HCT116 (cell line): ENCODE results near the gene PIN1. TPM values are rescaled to one million over a fixed set of nuclear protein-coding genes. Genes with fewer than 3 reads are reported as not detected.

Experiments used
- ATAC-seq: fragments of 200-7000 bp; cut with Tn5 transposase; 2 replicates; pipeline ENCODE4 v1.9.1; 2020; ENCODE audit warnings: mild to moderate bottlenecking, moderate library complexity
- BruUV-seq: library from RNA; stranded (reverse); fragments of 400-500 nt; replicated peaks from 2 replicates; lab custom pipeline; 2021; lab: Mats Ljungman, UMichigan
- CTCF ChIA-PET: fragments of 300-600 bp; sonication (Branson Sonifier 250); formaldehyde crosslinking; loops from one replicate; lab custom pipeline; 2021; ENCODE audit warnings: antibody characterized with exemption; lab: Charles Lee
- POLR2A ChIA-PET: fragments of 300-600, 350-600 bp; sonication (Branson Sonifier 250); formaldehyde crosslinking; loops from one replicate; lab custom pipeline; 2021; ENCODE audit warnings: antibody characterized with exemption; lab: Charles Lee
- RAD21 ChIA-PET, 2 experiments: fragments of 300-600 bp; sonication (Branson Sonifier 250); formaldehyde crosslinking; loops; one replicate each; lab custom pipeline; 2023; ENCODE audit warnings: low total read pairs in 2 of 2; ENCODE audit not compliant: uncharacterized antibody in 2 of 2, unreplicated experiment in 2 of 2, low non-redundant PET in 1 of 2; lab: Charles Lee
- DNase-seq: peaks from one replicate; pipeline ENCODE4 v3.0.0-alpha.2; 2010; ENCODE audit warnings: low read depth, low spot score
- H2AFZ ChIP-seq: fragments of 200-600 bp; shearing (Covaris generic), sonication (generic); 2 replicates; pipeline ENCODE4 v1.6.1; 2017; ENCODE audit warnings: low read depth, mixed run types, mixed read lengths, antibody characterized with exemption, low read length; ENCODE audit not compliant: poor library complexity, severe bottlenecking
- H3K27ac ChIP-seq: 2 replicates; pipeline ENCODE4 v1.5.1; 2012; ENCODE audit warnings: low read depth, low read length
- H3K27me3 ChIP-seq: fragments of 200-600 bp; sonication (generic); 2 replicates; pipeline ENCODE4 v1.6.1; 2016; ENCODE audit warnings: mixed run types, low read length, mixed read lengths; ENCODE audit not compliant: insufficient read depth
- H3K36me3 ChIP-seq, 2 experiments: fragments of 200-500 bp in 1 of 2; fragments of 200-600 bp in 1 of 2; sonication (Bioruptor generic) in 1 of 2; sonication (generic) in 1 of 2; 2 replicates each; pipeline versions ENCODE4 v1.5.1 to v1.6.1; 2014 to 2016; ENCODE audit warnings: low read length in 2 of 2, inconsistent platforms in 1 of 2, mixed read lengths in 1 of 2, mixed run types in 1 of 2; ENCODE audit not compliant: insufficient read depth in 2 of 2, control insufficient read depth in 1 of 2
- H3K4me1 ChIP-seq, 2 experiments: fragments of 200-600 bp in 1 of 2; sonication (generic) in 1 of 2; 2 replicates each; pipeline versions ENCODE4 v1.5.1 to v1.6.1; 2012 to 2017; ENCODE audit warnings: low read length in 2 of 2, inconsistent platforms in 1 of 2, mild to moderate bottlenecking in 1 of 2, mixed read lengths in 1 of 2, mixed run types in 1 of 2, moderate library complexity in 1 of 2; ENCODE audit not compliant: insufficient read depth in 2 of 2, control insufficient read depth in 1 of 2
- H3K4me2 ChIP-seq: fragments of 200-600 bp; sonication (generic); 2 replicates; pipeline ENCODE4 v1.6.1; 2017; ENCODE audit warnings: mixed run types, low read length, mixed read lengths
- H3K4me3 ChIP-seq, 2 experiments: fragments of 200-600 bp in 1 of 2; sonication (generic) in 1 of 2; replicated peaks in 1 of 2; 2 replicates each; pipeline ENCODE4 v1.5.1; 2011 to 2016; ENCODE audit warnings: low read length in 2 of 2, control low read depth in 1 of 2, low read depth in 1 of 2, mild to moderate bottlenecking in 1 of 2, mixed read lengths in 1 of 2, mixed run types in 1 of 2
- H3K79me2 ChIP-seq: fragments of 200-600 bp; sonication (generic); 2 replicates; pipeline ENCODE4 v1.6.1; 2017; ENCODE audit warnings: mild to moderate bottlenecking, mixed run types, low read length, moderate library complexity, mixed read lengths; ENCODE audit not compliant: insufficient read depth
- H3K9ac ChIP-seq: fragments of 200-600 bp; sonication (generic); 2 replicates; pipeline ENCODE4 v1.6.1; 2016; ENCODE audit warnings: low read length, mixed read lengths
- H3K9me2 ChIP-seq: fragments of 200-600 bp; sonication (generic), shearing (Covaris generic); 2 replicates; pipeline ENCODE4 v1.6.1; 2017; ENCODE audit warnings: mixed run types, mild to moderate bottlenecking, moderate library complexity; ENCODE audit not compliant: insufficient read depth
- H3K9me3 ChIP-seq, 2 experiments: fragments of 200-500 bp in 1 of 2; fragments of 200-600 bp in 1 of 2; sonication (Bioruptor generic) in 1 of 2; sonication (generic) in 1 of 2; 2 replicates each; pipeline ENCODE4 v1.6.1; 2014 to 2017; ENCODE audit warnings: low read length in 2 of 2, mixed read lengths in 2 of 2, inconsistent platforms in 1 of 2, low read depth in 1 of 2, mild to moderate bottlenecking in 1 of 2, mixed run types in 1 of 2, moderate library complexity in 1 of 2; ENCODE audit not compliant: control insufficient read depth in 1 of 2, insufficient read depth in 1 of 2
- H4K20me1 ChIP-seq: fragments of 200-600 bp; sonication (generic), shearing (Covaris generic); 2 replicates; pipeline ENCODE4 v1.6.1; 2017; ENCODE audit warnings: mixed run types, mild to moderate bottlenecking, moderate library complexity; ENCODE audit not compliant: insufficient read depth
- ATF3 ChIP-seq: IDR thresholded peaks from 2 replicates; pipeline ENCODE4 v1.6.1; 2012
- CBX3 ChIP-seq: IDR thresholded peaks from 2 replicates; pipeline ENCODE4 v1.6.1; 2012; ENCODE audit warnings: low read depth
- CTCF ChIP-seq, 3 experiments: fragments of 200-600 bp in 1 of 3; sonication (generic) in 1 of 3; IDR thresholded peaks in 2 of 3; conservative IDR thresholded peaks in 1 of 3; 2 replicates each; pipeline ENCODE4 v1.5.1; 2012 to 2017; ENCODE audit warnings: low read depth in 2 of 3, low read length in 2 of 3, antibody characterized with exemption in 1 of 3, borderline replicate concordance in 1 of 3, control low read depth in 1 of 3, mild to moderate bottlenecking in 1 of 3, mixed read lengths in 1 of 3, mixed run types in 1 of 3, moderate library complexity in 1 of 3; ENCODE audit not compliant: insufficient read depth in 1 of 3
- EZH2 ChIP-seq: fragments of 200-600 bp; sonication (generic); IDR thresholded peaks from 2 replicates; pipeline ENCODE4 v1.6.1; 2017; ENCODE audit warnings: antibody characterized with exemption, mixed run types
- EZH2phosphoT487 ChIP-seq: fragments of 200-600 bp; IDR thresholded peaks from 2 replicates; pipeline ENCODE4 v1.6.1; 2018; ENCODE audit warnings: antibody characterized with exemption, borderline replicate concordance
- MAX ChIP-seq: IDR thresholded peaks from 2 replicates; pipeline ENCODE4 v1.6.1; 2012
- RAD21 ChIP-seq: IDR thresholded peaks from 2 replicates; pipeline ENCODE4 v1.6.1; 2012; ENCODE audit warnings: low read depth, mild to moderate bottlenecking
- SP1 ChIP-seq: IDR thresholded peaks from 2 replicates; pipeline ENCODE4 v1.6.1; 2012; ENCODE audit warnings: low read depth
- SRF ChIP-seq: IDR thresholded peaks from 2 replicates; pipeline ENCODE4 v1.6.1; 2012; ENCODE audit warnings: low read depth
- TCF7L2 ChIP-seq: IDR thresholded peaks from 2 replicates; pipeline ENCODE4 v1.7.0; 2011; ENCODE audit warnings: borderline replicate concordance, inconsistent platforms; ENCODE audit not compliant: insufficient read depth, insufficient read length; ENCODE audit errors: extremely low read depth
- YY1 ChIP-seq: IDR thresholded peaks from 2 replicates; pipeline ENCODE4 v1.6.1; 2011; ENCODE audit warnings: low read length, low read depth, moderate library complexity, mild to moderate bottlenecking; ENCODE audit not compliant: insufficient replicate concordance; ENCODE audit errors: extremely low read depth
- ZNF274 ChIP-seq: fragments of 200-500 bp; sonication (Bioruptor generic); IDR thresholded peaks from 2 replicates; pipeline ENCODE4 v1.6.1; 2014; ENCODE audit warnings: mild to moderate bottlenecking, low read depth, low read length, inconsistent platforms
- intact Hi-C: fragments of 100-400 bp; cut with micrococcal nuclease; formaldehyde crosslinking; loops from 2 replicates; pipeline ENCODE4 v1.10.0; 2022
- total RNA-seq: library from RNA; stranded (reverse); gene quantifications from one replicate; pipeline ENCODE4 v1.2.1, GENCODE V29; 2021; ENCODE audit not compliant: unreplicated experiment

Gene PIN1
- total RNA-seq, 1 experiment from 2014 or later: 78.9 TPM

DNA sequence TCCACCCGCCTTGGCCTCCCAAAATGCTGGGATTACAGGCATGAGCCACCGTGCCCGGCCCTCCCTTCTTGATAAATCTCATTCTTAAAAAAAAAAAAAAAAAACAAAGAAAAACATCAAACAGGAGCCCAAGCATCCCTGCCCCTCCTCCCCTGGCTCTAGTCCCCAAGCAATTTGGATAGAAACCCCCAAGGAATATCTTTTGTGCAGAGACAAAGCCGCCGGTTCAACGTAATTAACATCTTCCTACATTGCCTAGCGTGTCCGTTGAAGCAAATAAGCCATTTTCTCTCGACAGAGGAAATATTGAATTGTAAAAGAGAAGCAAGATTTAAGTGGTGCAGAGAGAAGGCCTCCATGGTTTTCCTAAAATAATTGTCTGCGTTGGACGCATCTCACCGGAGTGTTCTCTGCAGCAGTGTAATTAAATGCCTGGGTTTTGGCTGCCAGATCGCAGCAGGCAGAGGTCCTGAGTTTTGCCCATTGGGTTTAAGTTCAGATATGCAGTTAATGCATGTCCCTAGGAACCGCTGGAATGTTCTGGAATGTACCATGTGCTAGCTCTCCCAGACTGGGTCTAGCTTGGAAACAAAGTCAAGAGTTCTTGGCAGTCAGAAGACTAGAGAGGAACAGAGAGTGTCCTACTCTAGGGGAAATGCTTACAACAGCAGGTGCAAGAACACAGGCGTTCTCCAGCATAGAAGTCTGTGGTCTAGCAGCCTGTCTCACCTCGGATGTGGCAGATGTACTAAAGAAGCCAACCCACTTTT, 30.8 kb downstream of the PIN1 start:
- DNase-seq: no peak
- intact Hi-C loops: no loop called here
- RAD21 ChIA-PET: no interaction called here
- H3K9me3 ChIP-seq: no peaks in the 10 kb centered on the region
- H3K4me3 ChIP-seq: no peak overlapping the region
- H3K9me2 ChIP-seq: no peaks in the 10 kb centered on the region
- TF ChIP-seq CTCF (IDR thresholded peaks at IDR 0.05 in 2 of 3, conservative IDR thresholded peaks at IDR 0.05 in 1 of 3; ENCODE audit: borderline replicate concordance in 1 of 3, insufficient read depth in 1 of 3, low read depth in 2 of 3, low read length in 2 of 3) (no peak), CBX3 (no peak), YY1 (no peak), ZNF274 (no peak), MAX (no peak), RAD21 (no peak), TCF7L2 (no peak), SRF (no peak), EZH2phosphoT487 (no peak), SP1 (no peak), EZH2 (no peak), ATF3 (no peak)
- TF ChIP-seq, all 23 proteins: peak for 0
- ChIA-PET POLR2A (no interaction called here), CTCF (no interaction called here)
- H3K36me3 ChIP-seq: no peaks in the 10 kb centered on the region
- H3K9ac ChIP-seq: no peak overlapping the region
- no peak overlapping the region for H3K27ac ChIP-seq
- H2AFZ ChIP-seq: no peak overlapping the region
- H3K79me2 ChIP-seq: no peaks in the 10 kb centered on the region
- no peak overlapping the region for H3K4me2 ChIP-seq
- no peaks in the 10 kb centered on the region for H3K27me3 ChIP-seq
- H4K20me1 ChIP-seq: no peaks in the 10 kb centered on the region
- ATAC-seq: no peak
- H3K4me1 ChIP-seq: no peaks in the 10 kb centered on the region
- no TSS peak for BruUV-seq
